Adipocyte (in vitro differentiated cells): ENCODE data around the gene GPSM3.

Experiments used
- DNase-seq: peaks from one replicate; pipeline ENCODE4 v3.0.0-alpha.2; 2015; ENCODE audit warnings: low read depth
- H3K27me3 ChIP-seq: replicated peaks from 2 replicates; pipeline ENCODE4 v1.7.0; 2013; ENCODE audit warnings: mild to moderate bottlenecking, low read length, moderate library complexity; ENCODE audit not compliant: control insufficient read depth, insufficient read depth
- H3K36me3 ChIP-seq: 2 replicates; pipeline ENCODE4 v1.7.0; 2013; ENCODE audit warnings: low read length, mild to moderate bottlenecking, moderate library complexity; ENCODE audit not compliant: control insufficient read depth, insufficient read depth, severe bottlenecking
- H3K4me1 ChIP-seq: 2 replicates; pipeline ENCODE4 v1.7.0; 2013; ENCODE audit warnings: mild to moderate bottlenecking, low read length, moderate library complexity; ENCODE audit not compliant: control insufficient read depth, insufficient read depth
- H3K4me3 ChIP-seq: 2 replicates; pipeline ENCODE4 v1.7.0; 2013; ENCODE audit warnings: mild to moderate bottlenecking, low read length, moderate library complexity
- H3K9ac ChIP-seq: 2 replicates; pipeline ENCODE4 v1.7.0; 2013; ENCODE audit warnings: mild to moderate bottlenecking, low read length, moderate library complexity
- H3K9me3 ChIP-seq: 2 replicates; pipeline ENCODE4 v1.7.0; 2013; ENCODE audit warnings: mild to moderate bottlenecking, low read length, moderate library complexity; ENCODE audit not compliant: control insufficient read depth

GPSM3 gene

DNA sequence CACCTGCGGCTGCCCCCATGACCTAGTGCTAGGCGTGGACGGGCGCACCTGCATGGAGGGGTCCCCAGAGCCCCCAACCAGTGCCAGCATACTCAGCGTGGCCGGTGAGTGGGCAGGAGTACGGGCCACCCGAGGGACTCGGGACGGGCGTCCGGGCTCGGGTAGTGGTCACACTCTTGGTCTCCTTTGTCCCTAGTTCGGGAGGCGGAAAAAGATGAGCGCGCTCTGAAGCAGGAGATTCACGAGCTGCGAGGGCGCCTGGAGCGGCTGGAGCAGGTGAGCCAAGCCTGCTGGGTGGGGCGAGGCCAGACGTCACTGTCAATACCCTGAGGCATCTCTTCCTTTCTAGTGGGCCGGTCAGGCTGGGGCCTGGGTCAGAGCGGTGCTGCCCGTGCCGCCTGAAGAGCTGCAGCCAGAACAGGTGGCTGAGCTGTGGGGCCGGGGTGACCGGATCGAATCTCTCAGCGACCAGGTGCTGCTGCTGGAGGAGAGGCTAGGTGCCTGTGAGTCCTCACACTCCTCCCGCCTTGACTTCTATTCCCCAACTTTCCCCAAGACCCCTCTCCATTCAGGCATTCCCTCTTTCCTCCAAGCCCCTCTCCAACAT lies 25.2 kb downstream of the GPSM3 start:
- H3K9me3 ChIP-seq: no peaks in the 10 kb centered on the region
- no peaks in the 10 kb centered on the region for H3K27me3 ChIP-seq
- H3K4me1 ChIP-seq: peaks cover 7% of the 10 kb centered on the region
- H3K4me3 ChIP-seq: no peak overlapping the region
- DNase-seq: no peak
- peaks cover 36% of the 10 kb centered on the region for H3K36me3 ChIP-seq
- no peak overlapping the region for H3K9ac ChIP-seq

DNA sequence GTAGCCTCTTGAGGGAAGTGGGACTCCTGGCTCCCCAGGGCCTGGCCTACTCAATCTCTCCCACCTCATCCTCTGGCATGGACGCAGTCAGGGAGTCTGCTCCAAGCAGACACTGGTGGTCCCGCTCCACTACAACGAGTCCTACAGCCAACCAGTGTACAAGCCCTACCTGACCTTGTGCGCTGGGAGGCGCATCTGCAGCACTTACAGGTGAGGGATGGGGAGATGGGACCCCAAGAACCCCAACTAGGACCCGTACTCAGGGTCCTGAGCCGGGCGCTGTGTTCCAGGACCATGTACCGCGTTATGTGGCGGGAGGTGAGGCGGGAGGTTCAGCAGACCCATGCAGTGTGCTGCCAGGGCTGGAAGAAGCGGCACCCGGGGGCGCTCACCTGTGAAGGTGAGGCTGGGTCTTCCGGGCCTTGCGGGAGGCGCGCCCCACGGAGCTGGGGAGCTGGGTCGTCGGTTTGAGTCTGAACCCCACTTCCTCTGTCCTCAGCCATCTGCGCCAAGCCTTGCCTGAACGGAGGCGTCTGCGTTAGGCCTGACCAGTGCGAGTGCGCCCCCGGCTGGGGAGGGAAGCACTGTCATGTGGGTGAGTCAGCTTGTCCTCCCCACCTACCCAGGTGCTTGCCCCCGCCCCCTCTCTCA lies 25.9 kb downstream of the GPSM3 start:
- no peak overlapping the region for H3K4me3 ChIP-seq
- H3K4me1 ChIP-seq: peaks cover 7% of the 10 kb centered on the region
- no peaks in the 10 kb centered on the region for H3K27me3 ChIP-seq
- peaks cover 36% of the 10 kb centered on the region for H3K36me3 ChIP-seq
- no peaks in the 10 kb centered on the region for H3K9me3 ChIP-seq
- no peak for DNase-seq
- no peak overlapping the region for H3K9ac ChIP-seq

DNA sequence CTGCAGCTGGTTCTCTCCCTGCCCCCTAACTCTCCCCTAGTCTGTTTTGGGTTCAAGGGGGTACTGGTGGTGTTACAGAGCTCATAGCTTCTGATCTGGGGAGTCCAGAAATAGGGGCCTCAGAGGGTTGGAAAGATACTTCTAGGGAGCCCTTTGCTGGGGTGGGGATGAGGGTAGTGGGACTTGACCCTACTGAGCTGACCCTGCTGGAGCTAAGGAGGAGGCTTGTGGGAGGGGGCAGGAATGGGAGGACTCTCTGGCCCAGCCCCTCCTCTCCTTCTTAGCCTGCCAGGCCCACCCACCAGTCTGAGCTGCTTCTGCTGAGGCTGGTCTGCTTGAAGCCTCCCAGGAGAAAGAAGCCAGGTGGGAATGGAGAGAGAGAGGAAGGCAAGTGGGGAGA lies 28.1 kb downstream of the GPSM3 start, which contains the start of gene EGFL8:
EGFL8 (plus strand) TSS at position 301 of the 400 bp plus-strand sequence. CDS start 1,571 bp downstream, outside the sequence.
- Histone ChIP-seq H3K4me1 (peaks cover 7% of the 10 kb centered on the region), H3K9ac (no peak within 1 kb of the TSS), H3K27me3 (no peaks in the 10 kb centered on the region), H3K9me3 (no peaks in the 10 kb centered on the region), H3K4me3 (no peak within 1 kb of the TSS), H3K36me3 (peaks cover 22% of the 10 kb centered on the region)
- DNase-seq: no peak

DNA sequence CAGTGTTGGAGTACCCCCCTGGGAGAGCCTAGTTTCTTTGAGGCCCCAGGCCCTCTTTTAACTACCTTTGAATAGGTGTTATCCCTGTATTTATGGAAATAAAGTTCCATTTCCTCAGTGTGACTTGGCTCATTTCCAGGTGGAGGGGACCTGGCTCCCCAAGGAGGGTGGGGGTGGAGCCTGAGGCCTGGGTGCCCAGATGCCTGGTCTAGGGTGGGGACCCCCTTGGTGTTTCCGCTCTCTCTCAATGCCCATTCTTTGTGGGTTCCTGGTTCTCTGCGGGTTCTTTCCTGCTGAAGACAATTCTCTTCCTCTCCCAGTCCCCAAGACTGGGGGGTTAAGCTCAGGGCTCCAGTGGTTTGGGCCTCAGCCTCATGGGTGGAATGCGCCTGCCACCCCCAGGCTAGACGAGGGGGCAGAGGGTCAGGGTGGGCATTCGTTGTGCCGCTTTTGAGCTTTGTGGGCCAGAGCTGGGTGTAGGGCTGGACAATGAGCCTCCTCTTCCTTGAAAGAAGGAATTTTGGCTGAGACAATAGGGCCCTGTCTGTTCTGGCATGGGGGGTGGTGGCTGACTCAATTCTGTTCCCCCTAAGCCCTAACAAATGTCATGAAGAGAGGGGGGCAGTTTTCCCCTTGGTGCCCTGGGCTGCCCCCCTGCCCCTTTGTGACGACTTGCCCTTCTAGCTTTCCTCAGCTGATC lies 28.7 kb downstream of the GPSM3 start:
- H3K27me3 ChIP-seq: no peaks in the 10 kb centered on the region
- peaks cover 26% of the 10 kb centered on the region for H3K36me3 ChIP-seq
- H3K4me3 ChIP-seq: no peak overlapping the region
- DNase-seq: no peak
- peaks cover 3% of the 10 kb centered on the region for H3K4me1 ChIP-seq
- H3K9me3 ChIP-seq: no peaks in the 10 kb centered on the region
- no peak overlapping the region for H3K9ac ChIP-seq

DNA sequence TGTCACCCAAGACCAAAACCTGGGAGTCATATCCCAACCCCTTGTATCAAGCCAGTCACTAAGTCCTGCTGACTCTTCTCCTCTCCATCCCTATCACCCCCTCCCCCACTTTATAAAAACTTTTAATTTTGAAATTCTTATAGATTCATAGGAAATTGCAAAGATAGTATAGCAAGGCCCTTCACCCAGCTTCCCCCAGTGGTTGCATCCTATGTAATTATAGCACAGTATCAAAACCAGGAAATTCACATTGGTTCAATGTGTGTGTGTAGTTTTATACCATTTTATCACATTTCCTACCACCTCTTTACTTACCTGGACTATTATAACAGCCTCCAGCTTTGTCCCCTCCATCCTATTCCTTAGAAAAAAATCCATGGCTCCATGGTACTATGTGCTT lies 34.4 kb downstream of the GPSM3 start:
- no peak for DNase-seq
- H3K36me3 ChIP-seq: peaks cover 21% of the 10 kb centered on the region
- H3K4me1 ChIP-seq: peaks cover 17% of the 10 kb centered on the region
- H3K27me3 ChIP-seq: no peaks in the 10 kb centered on the region
- no peaks in the 10 kb centered on the region for H3K9me3 ChIP-seq
- no peak overlapping the region for H3K4me3 ChIP-seq
- no peak overlapping the region for H3K9ac ChIP-seq

DNA sequence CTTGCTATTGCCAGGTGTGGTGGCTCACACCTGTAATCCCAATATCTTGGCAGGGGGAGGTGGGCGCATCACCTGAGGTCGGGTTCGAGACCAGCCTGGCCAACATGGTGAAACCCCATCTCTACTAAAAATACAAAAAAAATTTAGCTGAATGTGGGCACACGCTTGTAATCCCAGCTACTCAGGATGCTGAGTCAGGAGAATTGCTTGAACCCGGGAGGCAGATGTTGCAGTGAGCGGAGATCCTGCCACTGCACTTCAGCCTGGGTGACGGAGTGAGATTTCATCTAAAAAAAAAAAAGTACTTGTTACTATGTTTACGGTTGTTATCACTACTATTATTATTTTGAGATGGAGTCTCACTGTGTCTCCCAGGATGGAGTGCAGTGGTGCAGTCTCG lies 35.6 kb downstream of the GPSM3 start:
- Histone ChIP-seq H3K9ac (no peak overlapping the region), H3K36me3 (peaks cover 21% of the 10 kb centered on the region), H3K4me1 (peaks cover 28% of the 10 kb centered on the region)

DNA sequence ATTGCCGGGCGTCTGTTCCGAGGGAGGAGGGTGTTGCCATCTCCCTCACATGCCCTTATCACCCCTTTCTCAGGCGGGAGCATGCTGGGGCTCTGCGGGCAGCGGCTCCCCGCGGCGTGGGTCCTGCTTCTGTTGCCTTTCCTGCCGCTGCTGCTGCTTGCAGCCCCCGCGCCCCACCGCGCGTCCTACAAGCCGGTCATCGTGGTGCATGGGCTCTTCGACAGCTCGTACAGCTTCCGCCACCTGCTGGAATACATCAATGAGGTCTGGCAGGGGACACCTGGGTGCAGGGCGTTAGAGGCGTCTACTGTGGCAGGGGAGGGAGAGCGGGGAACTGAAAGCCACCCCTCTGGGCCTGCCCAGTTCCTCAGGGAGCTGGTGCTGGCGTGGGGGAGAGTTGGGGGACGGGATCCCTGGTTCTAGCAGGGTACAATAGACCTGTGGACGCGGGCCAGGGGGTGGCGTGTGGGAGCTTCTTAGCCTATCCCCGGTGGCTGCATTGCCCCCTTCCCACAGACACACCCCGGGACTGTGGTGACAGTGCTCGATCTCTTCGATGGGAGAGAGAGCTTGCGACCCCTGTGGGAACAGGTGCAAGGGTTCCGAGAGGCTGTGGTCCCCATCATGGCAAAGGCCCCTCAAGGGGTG lies 37.8 kb downstream of the GPSM3 start:
- H3K4me1 ChIP-seq: peaks cover 28% of the 10 kb centered on the region
- peaks cover 6% of the 10 kb centered on the region for H3K27me3 ChIP-seq
- peak overlapping the region; percentile 88 for H3K9ac ChIP-seq
- peak overlapping the region; percentile 90 for H3K4me3 ChIP-seq
- peak; percentile 82 for DNase-seq
- H3K36me3 ChIP-seq: peaks cover 21% of the 10 kb centered on the region
- no peaks in the 10 kb centered on the region for H3K9me3 ChIP-seq

More for the DNA sequence above, 35.6 kb downstream of the GPSM3 start:
- Histone ChIP-seq H3K9me3 (no peaks in the 10 kb centered on the region), H3K4me3 (no peak overlapping the region), H3K27me3 (no peaks in the 10 kb centered on the region)
- no peak for DNase-seq

DNA sequence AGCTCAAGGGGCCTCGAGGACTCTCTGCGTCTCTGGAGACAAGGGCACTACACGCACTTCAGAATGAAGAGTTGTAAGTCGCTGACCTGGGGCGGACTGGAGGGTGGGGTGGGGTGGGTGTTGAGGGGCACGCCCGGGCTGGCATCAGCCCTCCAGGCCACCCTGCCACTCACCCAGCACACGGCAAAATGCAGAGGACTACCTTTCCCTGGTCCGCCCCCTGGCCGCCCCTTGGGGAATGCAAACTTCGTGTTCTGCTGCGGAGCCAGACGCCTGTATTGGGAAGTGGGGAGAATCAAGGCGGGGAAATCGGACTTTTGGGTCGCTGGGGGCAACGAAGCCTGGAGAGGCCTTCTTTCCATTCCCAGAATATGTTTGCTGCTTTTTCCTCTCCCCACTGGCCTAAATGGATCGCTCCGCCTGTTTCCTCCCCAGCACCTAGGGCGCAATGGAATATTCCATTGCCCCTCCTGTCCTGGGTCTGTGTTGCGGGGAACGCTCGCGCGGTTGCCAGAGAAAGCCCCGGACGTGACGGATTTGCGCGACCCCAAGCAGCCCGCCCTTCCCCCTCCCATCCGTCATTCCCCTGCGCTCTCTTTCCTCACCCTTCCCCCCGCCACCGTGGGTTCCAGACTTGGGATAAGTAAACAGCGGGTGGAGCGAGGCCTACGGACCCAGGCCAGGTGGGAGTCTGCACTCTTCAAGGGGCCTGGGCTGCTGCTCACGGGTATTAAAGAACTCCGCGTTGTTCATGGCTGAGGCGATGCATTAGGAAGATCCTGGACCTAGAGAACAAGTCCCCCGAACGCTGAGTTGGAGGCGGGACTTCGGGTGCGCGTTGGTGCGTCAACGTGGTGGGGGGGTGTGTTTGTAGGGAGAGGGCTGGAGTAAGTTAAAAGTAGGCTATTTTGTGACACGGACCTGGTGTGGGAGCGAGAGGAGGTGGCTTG lies 38.6 kb downstream of the GPSM3 start, which contains the start of gene PPT2:
PPT2 (plus strand) TSS at position 578 of the 950 bp plus-strand sequence. CDS start 454 bp downstream, outside the sequence.
- DNase-seq: peak; percentile 96
- peaks cover 28% of the 10 kb centered on the region for H3K4me1 ChIP-seq
- no peaks in the 10 kb centered on the region for H3K9me3 ChIP-seq
- H3K36me3 ChIP-seq: peaks cover 20% of the 10 kb centered on the region
- H3K9ac ChIP-seq: peak within 1 kb of the TSS; percentile 88
- peak within 1 kb of the TSS; percentile 90 for H3K4me3 ChIP-seq
- H3K27me3 ChIP-seq: peaks cover 6% of the 10 kb centered on the region

DNA sequence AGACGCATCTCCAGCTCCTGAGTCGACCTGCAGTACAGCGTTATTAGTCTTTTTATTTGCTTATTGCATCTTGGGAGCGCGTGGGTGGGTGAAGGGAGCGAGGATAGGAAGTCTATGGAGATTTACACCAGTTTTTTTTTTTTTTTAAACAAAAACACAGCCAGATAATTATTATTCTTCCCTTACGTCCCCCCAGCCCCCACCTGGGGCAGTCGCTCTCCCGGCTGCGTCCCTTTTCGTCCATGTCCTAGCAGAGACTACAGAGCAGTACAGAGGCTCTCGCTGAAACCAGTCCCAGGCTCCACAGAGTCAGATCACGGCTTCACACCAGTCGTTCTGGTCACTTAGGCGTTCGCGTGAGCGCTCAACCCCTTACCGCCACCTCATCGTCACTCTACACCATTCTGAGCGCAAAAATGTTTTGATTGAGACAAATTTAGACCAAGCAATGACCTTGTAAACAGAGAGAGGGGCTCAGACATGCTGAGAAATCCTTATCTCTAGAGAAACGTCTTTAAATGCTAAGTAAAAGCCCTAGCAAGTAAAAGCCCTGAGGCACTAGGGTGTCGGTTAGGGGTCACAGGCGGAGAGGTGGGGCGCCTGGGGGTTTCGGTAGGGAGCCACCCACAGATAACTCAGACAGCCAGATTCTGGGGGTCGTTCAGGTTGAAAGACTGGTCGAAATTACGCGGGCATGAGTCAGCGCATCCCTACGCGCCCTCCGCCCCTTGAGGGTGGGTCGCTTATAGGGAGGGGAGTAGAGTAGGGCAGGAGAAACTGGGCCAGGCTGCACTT lies 39.5 kb downstream of the GPSM3 start:
- DNase-seq: peak; percentile 76
- Histone ChIP-seq H3K4me3 (peak overlapping the region; percentile 90), H3K9me3 (no peaks in the 10 kb centered on the region), H3K27me3 (peaks cover 6% of the 10 kb centered on the region), H3K4me1 (peaks cover 28% of the 10 kb centered on the region), H3K36me3 (peaks cover 11% of the 10 kb centered on the region), H3K9ac (peak overlapping the region; percentile 88)
